Colon (tissue), 2 donors: ENCODE measurements around the gene ZSWIM5.
"Not testable (repeated sequence)": the region's sequence is repeated elsewhere in the genome, so short reads cannot be mapped to it uniquely, and the experiment has no call there.

Experiments
- FAIRE-seq: peaks from 2 replicates; lab custom pipeline; 2012; peaks lifted over from hg19 to GRCh38; lab: Jason Lieb, UNC
- donor health status: control.
- donor health status: control.

Gene ZSWIM5

DNA sequence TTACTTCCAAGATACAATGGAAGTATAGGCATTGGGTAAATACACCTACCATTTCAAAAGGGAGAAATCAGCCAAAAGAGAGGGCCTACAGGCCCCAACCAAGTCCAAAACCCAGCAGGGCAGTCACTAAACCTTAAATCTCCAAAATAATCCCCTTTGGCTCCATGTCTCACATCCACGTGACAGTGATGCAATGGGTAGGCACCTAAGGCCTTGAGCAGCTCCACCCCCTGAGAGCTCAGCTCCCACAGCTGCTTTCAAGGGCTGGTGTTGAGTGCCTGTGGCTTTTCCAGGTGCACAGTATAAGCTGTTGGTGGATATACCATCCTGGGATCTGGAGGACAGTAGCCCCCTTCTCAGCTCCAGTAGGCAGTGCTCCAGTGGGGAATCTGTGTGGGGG lies 121.8 kb downstream of the ZSWIM5 start:
- FAIRE-seq = no peak

DNA sequence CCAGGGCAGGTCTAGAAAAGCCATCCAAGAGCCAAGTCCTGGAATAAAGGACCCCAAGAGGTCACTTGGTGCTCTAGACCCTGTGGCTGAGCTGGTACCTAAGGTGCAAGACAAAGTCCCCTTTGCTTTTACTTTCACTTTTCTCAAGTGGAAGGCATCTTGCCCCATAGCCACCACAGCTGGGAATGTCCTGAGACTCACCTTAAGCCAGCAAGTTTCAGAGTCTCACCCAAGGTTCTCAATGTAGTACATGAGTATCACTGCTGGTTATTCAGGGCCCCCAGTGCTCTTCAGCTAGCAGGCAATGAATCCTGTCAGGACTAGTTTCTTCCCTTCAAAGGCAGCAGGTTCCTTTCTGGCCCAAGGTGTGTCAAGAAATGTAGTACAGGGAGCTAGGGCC lies 126.9 kb downstream of the ZSWIM5 start:
- no peak for FAIRE-seq

DNA sequence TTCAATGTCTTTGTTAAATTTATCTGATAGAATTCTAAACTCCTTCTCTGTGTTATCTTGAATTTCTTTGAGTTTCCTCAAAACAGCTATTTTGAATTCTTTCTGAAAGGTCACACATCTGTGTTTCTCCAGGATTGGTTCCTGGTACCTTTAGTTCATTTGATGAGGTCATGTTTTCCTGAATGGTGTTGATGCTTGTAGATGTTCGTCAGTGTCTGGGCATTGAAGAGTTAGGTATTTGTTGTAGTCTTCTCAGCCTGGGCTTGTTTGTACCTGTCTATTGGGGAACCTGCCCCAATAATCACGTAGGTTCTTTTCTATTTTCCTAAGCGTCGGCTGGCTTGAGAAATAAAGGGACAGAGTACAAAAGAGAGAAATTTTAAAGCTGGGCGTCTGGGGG lies 129.4 kb downstream of the ZSWIM5 start:
- FAIRE-seq = not testable (repeated sequence)

DNA sequence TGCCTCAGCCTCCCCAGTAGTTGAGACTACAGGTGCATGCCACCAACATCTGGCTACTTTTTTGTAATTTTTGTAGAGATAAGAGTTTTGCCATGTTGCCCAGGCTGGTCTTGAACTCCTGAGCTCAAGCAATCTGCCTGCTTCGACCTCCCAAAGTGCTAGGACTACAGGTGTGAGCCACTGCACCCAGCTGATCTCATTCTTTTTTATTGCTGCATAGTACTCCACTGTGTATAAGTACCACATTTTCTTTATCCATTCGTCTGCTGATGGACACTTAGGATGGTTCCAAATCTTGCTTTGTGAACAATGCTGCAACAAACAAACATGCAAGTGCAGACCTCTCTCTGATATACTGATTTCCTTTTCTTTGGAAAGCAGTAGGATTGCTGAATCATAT lies 134.8 kb downstream of the ZSWIM5 start:
- FAIRE-seq = no peak

DNA sequence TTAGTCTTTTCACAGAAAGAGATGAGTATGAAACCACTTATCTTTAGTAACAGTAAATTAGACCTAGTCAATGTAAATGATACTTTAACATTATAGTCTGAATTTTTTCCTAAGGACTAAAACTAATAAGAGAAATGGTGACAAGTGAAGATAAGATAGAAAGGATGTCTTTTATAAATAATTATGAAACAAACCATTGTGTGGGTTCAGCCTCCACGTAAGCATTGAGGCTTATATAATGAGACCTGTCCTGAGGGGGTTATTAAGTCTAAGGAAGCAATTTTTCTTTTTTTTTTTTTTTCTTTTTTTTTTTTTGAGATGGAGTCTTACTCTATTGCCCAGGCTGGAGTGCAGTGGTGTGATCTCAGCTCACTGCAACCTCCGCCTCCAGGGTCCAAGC lies 138.6 kb downstream of the ZSWIM5 start:
- no peak for FAIRE-seq

DNA sequence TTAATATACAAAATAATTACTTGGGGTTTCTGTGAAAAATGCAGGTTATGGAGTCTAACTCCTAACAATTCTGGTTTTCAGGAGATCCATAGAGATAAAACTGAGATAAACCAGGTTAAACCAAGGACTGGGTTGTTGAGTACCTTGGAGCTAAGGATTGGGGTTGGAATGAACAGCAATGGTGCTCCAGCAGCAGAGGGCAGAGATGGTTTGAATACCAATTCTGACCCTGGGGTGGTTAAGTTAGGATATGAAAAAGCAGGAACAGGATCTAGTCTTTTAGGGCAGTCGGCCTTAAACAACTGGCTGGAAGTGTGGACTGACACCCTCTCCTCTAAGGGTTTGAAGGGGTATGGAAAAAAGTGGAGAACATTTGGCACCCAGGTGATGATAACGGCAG lies 141.3 kb downstream of the ZSWIM5 start:
- no peak for FAIRE-seq

DNA sequence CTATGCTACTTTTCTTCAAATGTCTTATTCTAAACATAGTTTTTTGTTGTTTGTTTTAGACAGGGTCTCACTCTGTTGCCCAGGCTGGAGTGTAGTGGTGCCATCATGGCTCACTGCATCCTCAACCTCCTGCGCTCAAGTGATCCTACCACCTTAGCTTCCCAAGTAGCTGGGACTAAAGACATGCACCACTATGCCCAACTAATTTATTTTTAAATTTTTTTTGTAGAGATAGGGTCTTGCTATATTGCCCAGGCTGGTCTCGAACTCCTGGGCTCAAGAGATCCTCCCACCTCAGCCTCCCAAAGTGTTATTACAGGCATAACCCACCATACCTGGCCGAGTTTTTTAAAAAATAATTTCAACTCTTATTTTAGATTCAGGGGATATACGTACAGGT lies 143.9 kb downstream of the ZSWIM5 start:
- not testable (repeated sequence) for FAIRE-seq

DNA sequence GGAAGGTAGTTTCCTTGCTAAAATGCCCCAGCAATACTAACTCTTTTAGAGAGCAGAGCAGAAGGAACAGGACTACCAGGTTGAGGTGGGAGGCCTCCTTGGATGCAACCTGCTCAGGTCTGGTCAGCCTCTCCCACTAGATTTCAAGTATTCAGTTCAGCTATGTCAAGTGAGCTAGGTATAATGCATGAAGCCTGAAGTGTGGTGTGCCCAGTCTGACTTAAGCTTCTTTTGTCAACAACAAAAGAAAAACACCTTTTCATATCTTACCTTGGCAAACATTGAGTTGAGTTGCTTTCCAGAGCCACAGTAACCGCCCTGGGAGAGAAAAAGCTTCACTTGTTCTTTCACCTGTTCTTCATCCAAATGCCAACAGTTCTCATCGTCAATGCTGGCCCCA lies 146.6 kb downstream of the ZSWIM5 start:
- no peak for FAIRE-seq

DNA sequence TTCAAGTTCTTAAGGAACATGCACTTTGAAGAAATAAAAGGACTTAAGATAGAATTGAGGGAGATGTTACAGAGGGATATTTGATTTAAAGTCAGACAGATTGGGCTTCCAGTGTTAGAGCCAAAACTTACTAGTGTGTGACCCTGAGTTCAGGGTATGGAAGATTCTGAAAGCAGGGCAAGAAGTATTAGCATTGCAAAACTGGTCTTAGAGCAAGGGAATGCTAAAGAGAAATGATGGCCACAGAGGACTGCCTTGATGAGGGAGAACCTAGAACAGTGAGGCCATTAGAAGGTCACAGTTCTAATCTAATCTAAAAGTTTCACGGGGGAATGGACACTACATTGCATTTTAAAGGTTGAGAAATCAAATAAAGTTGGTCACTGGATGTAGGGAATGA lies 148.9 kb downstream of the ZSWIM5 start:
- FAIRE-seq = no peak

DNA sequence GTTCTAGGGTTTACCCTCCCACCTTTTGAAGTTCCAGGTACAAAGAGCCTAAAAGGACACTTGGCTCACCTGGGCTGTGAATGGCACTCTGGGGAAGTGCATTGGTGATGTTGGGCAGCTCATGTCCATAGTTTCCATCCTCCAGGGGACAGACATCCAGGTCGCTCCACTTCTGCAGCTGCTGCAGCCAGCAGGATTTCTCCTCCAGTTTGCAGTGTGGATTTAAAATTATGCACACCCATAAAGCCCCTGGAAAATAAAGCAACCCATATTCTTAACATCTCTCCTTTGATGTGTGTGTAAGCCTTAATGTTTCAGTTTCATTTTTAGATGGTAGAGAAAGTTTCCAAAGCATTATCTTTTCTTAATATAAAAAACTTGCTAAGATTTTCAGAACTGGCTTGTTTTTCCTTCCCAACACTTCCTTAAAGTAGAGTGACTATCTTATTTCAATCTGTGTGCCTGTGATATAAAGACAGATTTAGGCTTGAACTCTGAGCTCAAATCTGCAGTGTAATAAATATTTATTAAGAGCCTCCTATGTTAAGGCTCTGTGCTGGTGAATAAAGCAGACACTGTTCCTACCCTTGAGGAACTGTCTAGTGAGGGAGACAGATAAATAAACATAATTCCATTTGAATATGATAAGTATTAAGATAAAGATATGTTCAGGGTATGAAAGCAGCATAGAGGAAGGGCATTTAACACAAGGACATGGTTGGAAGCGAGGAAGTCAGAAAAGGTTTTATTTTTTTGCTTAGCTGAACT lies 155.2 kb downstream of the ZSWIM5 start:
- FAIRE-seq = no peak

DNA sequence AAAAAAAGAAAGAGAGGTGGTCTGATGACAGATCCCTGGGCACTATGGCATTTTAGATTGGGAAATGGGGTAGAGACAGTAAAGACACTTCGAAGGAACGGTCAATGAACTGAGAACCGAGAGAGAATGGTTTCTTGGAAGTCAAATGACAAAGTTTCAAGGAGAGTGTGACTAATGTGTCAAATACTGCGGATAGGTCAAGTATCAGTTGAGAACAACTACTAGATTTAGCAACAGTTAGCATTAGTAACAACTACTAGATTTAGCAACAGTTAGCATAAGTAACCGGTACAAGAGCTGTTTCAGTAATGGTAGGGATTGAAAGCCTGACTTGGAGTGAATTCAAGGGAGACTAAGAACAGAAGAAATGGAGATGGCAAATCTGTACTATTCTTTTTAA lies 159.4 kb downstream of the ZSWIM5 start:
- no peak for FAIRE-seq

DNA sequence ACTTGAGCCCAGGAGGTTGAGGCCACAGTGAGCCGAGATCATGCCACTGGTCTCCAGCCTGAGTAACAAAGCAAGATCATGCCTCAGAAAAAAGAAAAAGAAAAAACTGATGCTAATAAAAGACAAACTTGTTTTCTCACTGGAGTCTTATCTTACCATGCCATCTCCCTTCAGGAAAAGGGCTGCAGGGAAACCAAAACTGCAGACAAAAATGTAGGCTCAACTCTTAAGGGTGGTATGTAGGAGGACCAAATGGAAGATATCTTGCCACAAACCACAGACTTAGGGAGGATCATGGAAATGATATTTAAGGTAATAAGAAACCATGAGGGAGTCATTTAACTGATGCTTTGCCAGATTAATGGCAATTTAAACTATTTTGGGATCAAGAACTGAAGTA lies 161.5 kb downstream of the ZSWIM5 start:
- no peak for FAIRE-seq

DNA sequence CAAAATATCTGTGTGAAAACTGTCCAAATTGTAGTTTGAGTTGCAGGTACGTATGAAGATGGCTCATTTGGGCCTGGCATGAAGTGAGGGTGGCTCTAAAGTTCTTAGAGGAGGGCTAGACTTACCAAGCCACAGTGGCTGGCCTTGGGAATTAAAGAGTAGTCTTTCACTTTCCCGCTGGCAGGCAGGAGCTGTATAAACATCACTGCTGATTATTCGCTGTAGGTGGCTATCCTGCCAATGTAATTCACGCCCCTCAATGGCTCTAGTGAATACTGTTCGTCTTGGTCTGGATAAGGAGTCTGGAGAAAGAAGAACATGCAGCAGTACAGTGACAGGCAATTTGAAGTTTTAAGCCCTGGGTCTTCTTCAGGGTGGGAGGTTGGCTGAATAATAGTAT lies 163.3 kb downstream of the ZSWIM5 start:
- FAIRE-seq = no peak

DNA sequence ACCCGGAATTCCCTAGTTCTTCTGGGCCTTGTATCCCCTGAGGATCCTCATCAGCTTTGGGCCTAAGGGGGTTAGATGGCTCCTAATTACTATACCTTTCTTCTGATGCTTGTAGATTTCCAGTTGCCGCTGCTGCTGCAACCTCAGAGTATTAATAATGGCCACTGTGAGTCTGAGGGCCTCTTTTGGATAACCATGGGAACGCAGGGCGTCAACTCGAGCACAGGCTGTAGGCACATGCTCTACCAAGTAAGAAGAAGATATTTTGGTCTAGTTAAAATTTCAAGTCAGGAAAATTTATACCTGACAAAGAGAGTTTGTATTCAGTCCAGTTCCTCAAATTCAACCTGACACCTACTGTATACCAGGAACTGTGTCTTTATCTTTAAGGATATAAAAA lies 166.1 kb downstream of the ZSWIM5 start:
- no peak for FAIRE-seq

DNA sequence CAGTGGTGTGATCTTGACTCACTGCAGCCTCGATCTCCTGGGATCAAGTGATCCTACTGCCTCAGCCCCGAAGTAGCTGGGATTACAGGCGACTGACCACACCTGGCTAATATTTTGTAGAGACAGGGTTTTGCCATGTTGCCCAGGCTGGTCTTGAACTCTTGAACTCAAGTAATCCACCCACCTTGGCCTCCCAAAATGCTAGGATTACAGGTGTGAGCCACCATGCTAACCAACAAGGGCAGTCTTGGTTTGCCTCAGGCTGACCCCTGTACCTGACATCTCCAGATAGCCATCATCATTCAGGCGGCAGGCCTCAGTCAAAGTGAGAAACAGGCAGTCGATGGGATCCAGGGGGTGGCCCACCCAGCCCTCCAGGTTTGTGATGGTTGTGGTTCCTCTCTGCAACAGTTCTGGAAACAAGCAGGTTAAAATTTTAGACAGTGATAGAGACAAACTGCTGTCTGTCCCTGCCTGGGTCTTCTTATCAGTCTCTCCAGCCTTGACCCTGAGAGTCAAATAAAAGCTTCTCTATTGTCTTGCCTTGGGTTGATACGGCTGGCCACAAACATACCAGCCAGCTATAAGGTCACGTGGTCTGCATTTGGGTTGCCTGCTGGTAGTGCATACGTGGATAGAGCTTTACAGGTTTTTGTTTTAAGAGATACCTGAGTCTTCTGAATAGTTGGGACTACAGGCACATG lies 167.6 kb downstream of the ZSWIM5 start:
- FAIRE-seq = no peak

DNA sequence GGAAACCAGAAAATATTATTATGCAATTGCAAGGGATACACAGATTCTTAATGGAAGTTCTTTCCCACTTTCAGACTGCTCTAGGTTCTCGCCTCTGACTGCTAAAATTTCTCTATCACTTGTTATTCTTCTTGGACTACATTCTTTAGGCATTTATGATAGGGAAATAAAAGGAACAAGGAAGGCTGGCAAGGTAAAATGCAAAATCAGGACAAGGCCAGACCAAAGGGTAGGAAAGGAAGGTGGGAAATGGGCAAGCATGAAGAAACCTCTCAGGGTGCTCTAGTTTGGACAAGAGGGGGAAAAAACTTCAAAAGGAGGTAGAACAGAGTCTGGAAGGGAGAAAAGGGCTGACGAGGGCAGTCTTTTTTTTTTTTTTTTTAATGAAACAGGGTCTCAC lies 168.2 kb downstream of the ZSWIM5 start:
- FAIRE-seq = no peak

DNA sequence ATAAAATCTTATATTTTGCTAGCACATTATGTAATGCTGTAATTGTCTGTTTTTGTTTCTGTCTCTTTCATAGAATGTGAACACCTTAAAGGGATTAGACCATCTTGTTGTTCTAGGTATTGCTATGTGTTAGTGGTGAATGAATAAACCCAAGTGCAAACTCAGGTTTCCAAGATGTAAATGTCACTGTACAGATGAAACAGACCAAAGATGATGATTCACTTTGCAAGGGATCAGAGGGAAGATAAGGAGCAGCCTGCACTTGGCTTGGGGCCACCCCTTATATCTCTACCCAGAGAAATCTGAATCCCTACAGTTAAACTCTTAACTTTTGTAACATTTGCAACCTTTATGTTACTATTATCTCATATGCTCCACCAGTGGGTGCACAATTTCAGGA lies 168.9 kb downstream of the ZSWIM5 start:
- FAIRE-seq = no peak

DNA sequence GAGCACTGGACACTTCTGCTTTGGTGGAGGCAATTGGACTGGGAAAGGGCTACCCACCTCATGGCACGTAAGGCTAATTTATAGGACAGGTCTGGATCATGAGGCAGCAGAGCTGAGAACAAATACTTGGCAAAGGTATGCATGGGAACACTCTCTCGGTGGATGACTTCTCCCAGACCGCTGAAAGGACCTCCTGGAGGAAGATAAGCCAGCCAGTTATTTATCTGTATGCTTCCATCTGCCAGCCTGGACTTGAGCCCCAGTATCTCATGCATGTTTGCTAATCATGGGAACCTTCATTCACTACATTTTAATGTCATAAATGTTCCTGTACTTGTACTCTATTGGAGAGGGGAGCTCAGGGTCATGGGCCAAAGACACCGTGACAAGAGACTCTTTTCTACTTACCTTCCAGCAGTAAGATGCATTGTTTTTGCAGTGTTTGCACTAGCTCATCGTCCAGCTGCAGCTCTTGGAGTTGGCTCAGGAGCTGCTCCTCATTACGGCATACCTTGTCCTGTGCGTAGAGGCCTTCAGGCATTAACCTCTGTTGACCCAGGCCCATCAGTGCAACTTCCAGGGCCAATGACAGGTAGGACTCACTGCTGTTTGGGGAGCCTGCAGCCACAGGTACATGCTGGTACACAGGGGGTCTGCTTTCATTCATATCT lies 170.6 kb downstream of the ZSWIM5 start:
- FAIRE-seq = no peak

DNA sequence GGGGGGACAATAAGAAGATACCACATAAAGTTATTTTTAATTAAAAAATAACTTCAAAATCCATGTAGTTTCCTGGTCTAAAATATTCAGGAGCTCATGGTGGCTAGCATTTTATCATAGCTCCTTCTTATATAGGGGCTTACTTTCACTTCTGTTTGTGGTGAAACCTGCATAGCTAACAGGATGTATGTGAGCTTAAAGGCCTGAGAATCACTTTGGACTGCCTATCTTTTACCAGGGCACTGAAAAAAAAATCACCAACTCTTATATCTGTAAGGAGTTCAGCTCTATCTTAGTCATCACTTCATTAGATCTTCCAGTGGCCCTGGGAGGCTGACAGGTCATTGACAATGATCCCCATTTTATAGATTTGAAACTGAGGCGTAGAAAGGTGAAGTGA lies 173.0 kb downstream of the ZSWIM5 start:
- no peak for FAIRE-seq

DNA sequence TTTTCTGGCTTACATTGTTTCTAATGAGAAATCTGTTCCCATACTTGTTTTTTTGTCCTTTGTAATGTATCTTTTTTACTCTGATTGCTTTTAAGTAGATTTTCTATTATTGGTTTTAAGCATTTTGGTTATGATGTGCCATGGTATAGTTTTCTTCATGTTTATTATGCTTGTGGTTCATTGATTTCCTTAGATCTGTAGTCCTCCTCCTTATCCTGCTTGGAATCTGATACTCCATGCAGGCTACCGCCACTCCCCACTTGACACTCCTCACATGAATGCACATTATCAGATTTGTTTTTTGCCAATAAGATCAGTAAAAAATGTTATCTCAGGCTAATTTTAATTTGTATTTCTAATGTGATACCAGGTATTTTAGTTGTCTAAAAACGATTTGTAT lies 173.6 kb downstream of the ZSWIM5 start:
- no peak for FAIRE-seq

DNA sequence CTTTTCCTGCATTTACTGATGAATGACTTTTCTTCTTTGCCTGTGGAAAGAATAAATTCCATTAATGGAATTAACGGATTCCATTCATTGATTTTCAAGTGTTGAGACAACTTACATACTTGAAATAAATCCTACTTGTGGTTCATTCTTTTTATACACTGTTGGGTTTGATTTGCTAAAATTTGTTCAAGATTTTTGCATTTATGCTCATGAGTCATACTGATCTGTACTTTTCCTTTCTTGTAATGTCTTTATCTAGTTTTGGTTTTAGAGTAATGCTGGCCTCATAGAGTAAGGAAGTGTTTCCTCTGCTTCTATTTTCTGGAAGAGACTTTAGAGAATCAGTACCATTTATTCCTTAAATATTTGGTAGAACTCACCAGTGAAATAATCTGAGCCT lies 180.0 kb downstream of the ZSWIM5 start:
- no peak for FAIRE-seq

DNA sequence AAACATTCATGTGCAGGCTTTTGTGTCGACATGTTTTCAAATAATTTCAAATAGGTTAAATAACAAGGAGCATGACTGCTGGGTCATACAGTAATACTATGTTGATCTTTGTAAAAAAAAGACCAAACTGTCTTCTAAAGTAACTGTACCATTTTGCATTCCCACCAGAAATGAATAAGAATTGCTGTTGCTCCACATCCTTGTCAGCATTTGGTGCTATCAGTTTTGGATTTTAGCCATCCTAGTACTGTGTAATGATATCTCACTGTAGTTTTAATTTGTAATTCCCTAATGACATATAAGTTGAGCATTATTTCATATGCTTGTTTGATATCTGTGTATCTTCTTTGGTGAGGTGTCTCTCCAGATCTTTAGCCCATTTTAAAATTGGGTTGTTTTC lies 182.7 kb downstream of the ZSWIM5 start:
- FAIRE-seq = no peak

DNA sequence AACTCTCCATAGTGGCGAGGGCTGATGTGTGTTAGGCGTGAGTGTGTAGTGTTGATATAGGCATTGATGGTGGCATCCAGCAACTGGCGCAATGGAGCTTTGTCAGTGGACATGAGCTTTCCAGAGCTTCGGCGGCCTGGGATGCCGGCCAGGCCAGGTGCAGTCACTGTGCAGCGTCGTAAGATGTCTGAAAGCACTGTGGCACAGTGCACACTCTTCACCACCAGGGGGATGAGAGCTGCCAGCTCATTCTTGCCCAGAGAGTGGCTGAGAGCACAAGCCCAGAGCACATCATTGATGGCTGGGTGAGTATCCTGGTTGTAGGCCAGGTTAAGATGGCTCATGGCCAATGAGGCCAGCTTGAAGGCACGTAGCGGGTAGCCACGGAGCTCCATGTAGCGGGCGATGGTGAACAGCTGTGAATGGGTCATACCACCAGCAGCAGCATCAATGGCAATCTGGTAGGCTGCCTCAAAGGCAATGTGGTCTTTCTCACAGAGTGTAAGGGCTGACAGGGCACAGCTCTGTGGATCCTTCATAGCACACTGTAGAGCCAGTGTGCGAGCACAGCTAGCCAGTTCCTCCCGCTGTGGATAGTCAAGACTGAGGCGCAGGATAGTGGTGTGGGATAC lies 187.7 kb downstream of the ZSWIM5 start:
- no peak for FAIRE-seq
